Measurements from ENCODE around the gene FOXD2. TPM values are rescaled to one million over a fixed set of nuclear protein-coding genes. Genes with fewer than 3 reads are reported as not detected.

Gene FOXD2
- polyA plus RNA-seq, 1 of the 3 experiments (the other 2 are of a cell fraction): not detected

GRCh38 chr1:47440599-47441081 lies 2.8 kb downstream of the FOXD2 start:
- ChIA-PET CTCF (interaction anchor here (1.2 to 3.3 kb wide), 11 partner anchors 9 to 286 kb away, joined by 3 to 29 read pairs (median 5); no protein-coding TSS in a partner anchor), POLR2A (no interaction called here)
- no peak overlapping the region for H3K9ac ChIP-seq
- peaks cover 0 to 6% of the 10 kb centered on the region in 2 experiments; a peak in 1 of 4 replicates for H3K4me1 ChIP-seq (ENCODE audit: control insufficient read depth in 1 of 2, insufficient read depth in 2 of 2, low read depth in 1 of 2, low read length in 1 of 2)
- H3K27ac ChIP-seq (ENCODE audit: low read depth in 2 of 2, low read length in 1 of 2): no peak overlapping the region
- no peak overlapping the region for H2AFZ ChIP-seq (ENCODE audit: low read depth)
- no peaks in the 10 kb centered on the region for H3F3A ChIP-seq (replicated peaks; ENCODE audit: insufficient read depth)
- H3K4me2 ChIP-seq: no peak overlapping the region
- no peaks in the 10 kb centered on the region; the same call in 1 of the 2 replicates for H4K20me1 ChIP-seq (ENCODE audit: insufficient read depth)
- peaks cover 88% of the 10 kb centered on the region for H3K27me3 ChIP-seq (ENCODE audit: insufficient read depth)
- H3K79me2 ChIP-seq (ENCODE audit: insufficient read depth): no peaks in the 10 kb centered on the region
- no peaks in the 10 kb centered on the region for H3K9me2 ChIP-seq
- no peak for TF ChIP-seq NRF1 (IDR thresholded peaks at IDR 0.05; ENCODE audit: low read depth, low read length)
- no peak for TF ChIP-seq RCOR1 (IDR thresholded peaks at IDR 0.05; ENCODE audit: low read length)
- no peak for TF ChIP-seq FOXJ3 (CRISPR knock-in tag; IDR thresholded peaks at IDR 0.05)
- no peak for TF ChIP-seq CTCF (IDR thresholded peaks at IDR 0.05)
- no peak for TF ChIP-seq ZBTB33 (IDR thresholded peaks at IDR 0.05; ENCODE audit: borderline replicate concordance, low read depth)
- TF ChIP-seq SMC3 (IDR thresholded peaks at IDR 0.05; ENCODE audit: low read depth, low read length): no peak
- TF ChIP-seq REST (IDR thresholded peaks at IDR 0.05; ENCODE audit: low read depth, low read length): no peak
- no peak for TF ChIP-seq TAF1 (IDR thresholded peaks at IDR 0.05; ENCODE audit: borderline replicate concordance, low read depth, low read length)
- no peak for TF ChIP-seq EZH2phosphoT487 (IDR thresholded peaks at IDR 0.05; ENCODE audit: borderline replicate concordance, low read depth)
- no peak for TF ChIP-seq FOXM1 (IDR thresholded peaks at IDR 0.05; ENCODE audit: low read depth)
- TF ChIP-seq RXRA (IDR thresholded peaks at IDR 0.05; ENCODE audit: borderline replicate concordance, low read depth): no peak
- no peak for TF ChIP-seq NFIC (IDR thresholded peaks at IDR 0.05; ENCODE audit: borderline replicate concordance)
- no peak for TF ChIP-seq FOSL2 (IDR thresholded peaks at IDR 0.05; ENCODE audit: borderline replicate concordance, low read depth)
- no peak for TF ChIP-seq USF2 (IDR thresholded peaks at IDR 0.05; ENCODE audit: borderline replicate concordance, low read depth, low read length)
- no peak for TF ChIP-seq GABPA (IDR thresholded peaks at IDR 0.05; ENCODE audit: low read depth)
- no peak for TF ChIP-seq TCF12 (IDR thresholded peaks at IDR 0.05)
- no peak for TF ChIP-seq POLR2AphosphoS5 (IDR thresholded peaks at IDR 0.05; ENCODE audit: low read depth, low read length)
- TF ChIP-seq PBX3 (IDR thresholded peaks at IDR 0.05): no peak
- TF ChIP-seq SIN3A (IDR thresholded peaks at IDR 0.05; ENCODE audit: borderline replicate concordance, low read depth, low read length): no peak
- WGBS (ENCODE audit: low lambda C conversion rate): 36% methylated on average over 5 of the region's 5 CpGs
- H3K36me3 ChIP-seq (replicated peaks in 1 of 2; ENCODE audit: control insufficient read depth in 1 of 2, insufficient read depth in 2 of 2, low read length in 1 of 2): no peaks in the 10 kb centered on the region
- DNase-seq: no peak
- H3K4me3 ChIP-seq (ENCODE audit: low read depth in 2 of 2, low read length in 1 of 2): no peak overlapping the region
- H3K9me3 ChIP-seq: no peaks in the 10 kb centered on the region
